GM18861 (cell line): Measurements from ENCODE around the gene ABCC10.
"Not testable (repeated sequence)": the region's sequence is repeated elsewhere in the genome, so short reads cannot be mapped to it uniquely, and the experiment has no call there.

Experiments used
- ATAC-seq: cut with Tn5 transposase; IDR thresholded peaks from one replicate; pipeline ENCODE4 v1.9.1; 2021; ENCODE audit not compliant: unreplicated experiment

ABCC10 gene

GRCh38 chr6:43495409-43495941 lies 68.1 kb downstream of the ABCC10 start:
- ATAC-seq: no peak

DNA sequence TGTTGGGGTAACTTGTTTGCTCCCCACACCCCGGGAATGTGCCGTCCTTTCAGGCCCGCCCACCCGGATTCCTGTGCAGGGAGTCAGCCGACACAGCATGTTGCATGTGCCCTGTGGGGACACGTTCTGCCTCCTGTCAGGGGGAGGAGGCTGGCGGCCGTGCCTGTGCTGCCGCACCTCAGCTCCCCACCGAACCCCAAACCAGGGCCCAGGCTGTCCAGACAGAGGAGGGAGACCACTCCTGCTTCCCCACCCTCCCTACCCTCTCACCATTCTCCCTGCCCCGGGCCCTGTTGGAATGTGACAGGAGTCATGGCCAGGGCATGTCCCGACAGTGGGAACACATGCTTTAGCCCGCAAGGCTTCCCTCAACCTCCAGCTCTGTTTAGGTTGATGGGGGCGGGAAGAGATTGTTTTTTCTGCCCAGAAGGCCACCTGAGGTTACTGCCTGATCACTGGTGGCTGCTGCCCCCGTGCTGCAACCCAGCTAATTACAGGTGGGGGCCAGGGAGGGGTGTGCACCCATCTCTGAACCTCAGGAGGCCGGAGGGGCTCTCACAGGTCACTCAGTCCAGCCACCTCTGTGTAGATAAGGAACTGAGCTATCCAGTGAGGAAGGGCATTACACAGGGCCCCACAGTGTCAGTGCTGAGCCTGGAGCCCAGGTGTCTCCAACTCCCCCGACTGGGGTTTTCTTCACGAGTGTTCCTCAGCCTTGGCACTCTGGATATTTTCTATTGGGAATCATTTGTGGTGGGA lies 69.2 kb downstream of the ABCC10 start:
- no peak for ATAC-seq

DNA sequence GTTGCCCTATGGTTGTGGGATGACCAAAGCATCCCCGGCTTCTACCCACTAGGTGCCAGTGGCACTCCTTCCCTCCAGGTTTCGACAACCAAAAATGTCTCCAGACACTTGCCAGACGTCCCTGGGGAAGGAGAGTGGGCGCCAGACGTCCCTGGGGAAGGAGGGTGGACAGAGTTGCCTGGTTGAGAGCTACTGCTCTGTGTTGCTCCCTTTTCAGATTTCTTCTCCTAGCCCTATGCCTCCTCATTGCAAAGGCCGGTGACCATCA lies 69.7 kb downstream of the ABCC10 start:
- ATAC-seq: no peak

- ATAC-seq: no peak
Measured at GRCh38 chr6:43497689-43498088, 70.3 kb downstream of the ABCC10 start.

DNA sequence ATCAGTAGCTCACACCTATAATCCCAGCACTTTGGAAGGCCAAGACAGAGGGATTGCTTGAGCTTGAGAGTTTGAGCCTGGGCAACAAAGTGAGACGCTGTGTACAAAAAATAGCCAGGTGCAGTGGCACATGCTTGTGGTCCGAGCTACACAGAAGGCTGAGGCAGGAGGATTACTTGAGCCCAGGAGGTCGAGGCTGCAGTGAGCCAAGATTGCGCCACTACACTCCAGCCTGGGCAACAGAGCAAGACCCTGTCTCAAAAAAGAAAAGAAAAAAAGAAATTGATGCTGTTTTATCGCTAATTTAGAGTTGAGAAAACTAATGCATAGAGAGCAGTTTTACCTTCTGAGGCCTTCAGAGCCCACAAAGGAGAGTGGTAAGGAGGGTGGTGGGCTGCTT lies 71.0 kb downstream of the ABCC10 start:
- ATAC-seq: not testable (repeated sequence)

- no peak for ATAC-seq
Measured at GRCh38 chr6:43499028-43499815, 71.9 kb downstream of the ABCC10 start.
